OCI-LY1 (cell line): ENCODE data around the gene RORB.

Experiments
- H2AFZ ChIP-seq: fragments of 200-600 bp; sonication (generic), shearing (Covaris generic); 2 replicates; pipeline ENCODE4 v1.6.0; 2014; ENCODE audit warnings: antibody characterized with exemption, mild to moderate bottlenecking, low read length
- H3F3A ChIP-seq: fragments of 200-600 bp; sonication (generic), shearing (Covaris generic); 2 replicates; pipeline ENCODE4 v1.6.0; 2014; ENCODE audit warnings: mild to moderate bottlenecking, antibody characterized with exemption, low read length, moderate library complexity; ENCODE audit not compliant: insufficient read depth
- H3K27ac ChIP-seq: fragments of 200-600 bp; sonication (generic); 2 replicates; pipeline ENCODE4 v1.5.1; 2014; ENCODE audit warnings: low read length, mixed run types, mild to moderate bottlenecking, low read depth; ENCODE audit not compliant: poor library complexity, severe bottlenecking
- H3K27me3 ChIP-seq: fragments of 200-600 bp; sonication (generic); 2 replicates; pipeline ENCODE4 v1.6.0; 2014; ENCODE audit warnings: antibody characterized with exemption, mild to moderate bottlenecking, low read length, moderate library complexity; ENCODE audit not compliant: insufficient read depth
- H3K36me3 ChIP-seq: fragments of 200-600 bp; sonication (generic); 2 replicates; pipeline ENCODE4 v1.6.1; 2014; ENCODE audit warnings: mild to moderate bottlenecking, antibody characterized with exemption, low read length, moderate library complexity, mixed read lengths; ENCODE audit not compliant: insufficient read depth
- H3K4me1 ChIP-seq: fragments of 200-600 bp; sonication (generic); 2 replicates; pipeline ENCODE4 v1.5.1; 2014; ENCODE audit warnings: mild to moderate bottlenecking, low read length, moderate library complexity; ENCODE audit not compliant: insufficient read depth, severe bottlenecking
- H3K4me2 ChIP-seq: fragments of 200-600 bp; sonication (generic), shearing (Covaris generic); 2 replicates; pipeline ENCODE4 v1.6.1; 2014; ENCODE audit warnings: low read length
- H3K4me3 ChIP-seq: fragments of 200-600 bp; sonication (generic); 2 replicates; pipeline ENCODE4 v1.5.1; 2014; ENCODE audit warnings: low read length, low read depth, mild to moderate bottlenecking, mixed read lengths; ENCODE audit not compliant: poor library complexity, severe bottlenecking
- H3K79me2 ChIP-seq: fragments of 200-600 bp; shearing (Covaris generic); 2 replicates; pipeline ENCODE4 v1.6.1; 2016; ENCODE audit warnings: mixed run types, low read length, mixed read lengths; ENCODE audit not compliant: insufficient read depth
- H3K9ac ChIP-seq: fragments of 200-600 bp; sonication (generic), shearing (Covaris generic); 2 replicates; pipeline ENCODE4 v1.6.1; 2014; ENCODE audit warnings: mild to moderate bottlenecking, low read length, mixed read lengths
- H3K9me2 ChIP-seq: fragments of 200-600 bp; sonication (generic), shearing (Covaris generic); 2 replicates; pipeline ENCODE4 v1.6.1; 2014; ENCODE audit warnings: low read depth, mild to moderate bottlenecking, low read length, mixed read lengths
- H3K9me3 ChIP-seq: fragments of 200-600 bp; shearing (Covaris generic); 2 replicates; pipeline ENCODE4 v1.6.1; 2014; ENCODE audit warnings: low read length, mixed read lengths
- H4K20me1 ChIP-seq: fragments of 200-600 bp; sonication (generic), shearing (Covaris generic); 2 replicates; pipeline ENCODE4 v1.6.0; 2016; ENCODE audit warnings: mild to moderate bottlenecking, low read length; ENCODE audit not compliant: insufficient read depth
- EZH2 ChIP-seq: fragments of 200-600 bp; sonication (generic), shearing (Covaris generic); IDR thresholded peaks from 2 replicates; pipeline ENCODE4 v1.8.0; 2017; ENCODE audit warnings: borderline replicate concordance, mixed run types, mild to moderate bottlenecking, antibody characterized with exemption, low read length, moderate library complexity, mixed read lengths
- TF ChIP-seq, protein P1 (sequence below): fragments of 200-600 bp; sonication (generic), shearing (Covaris generic); IDR thresholded peaks from 2 replicates; pipeline ENCODE4 v1.5.1; 2017; ENCODE audit warnings: mild to moderate bottlenecking, antibody characterized with exemption, low read length, moderate library complexity, mixed read lengths

The RORB gene

GRCh38 chr9:74498621-74499095 is 1.5 kb downstream of the RORB start:
- TF ChIP-seq EZH2: no peak
- TF ChIP-seq, protein P1, sequence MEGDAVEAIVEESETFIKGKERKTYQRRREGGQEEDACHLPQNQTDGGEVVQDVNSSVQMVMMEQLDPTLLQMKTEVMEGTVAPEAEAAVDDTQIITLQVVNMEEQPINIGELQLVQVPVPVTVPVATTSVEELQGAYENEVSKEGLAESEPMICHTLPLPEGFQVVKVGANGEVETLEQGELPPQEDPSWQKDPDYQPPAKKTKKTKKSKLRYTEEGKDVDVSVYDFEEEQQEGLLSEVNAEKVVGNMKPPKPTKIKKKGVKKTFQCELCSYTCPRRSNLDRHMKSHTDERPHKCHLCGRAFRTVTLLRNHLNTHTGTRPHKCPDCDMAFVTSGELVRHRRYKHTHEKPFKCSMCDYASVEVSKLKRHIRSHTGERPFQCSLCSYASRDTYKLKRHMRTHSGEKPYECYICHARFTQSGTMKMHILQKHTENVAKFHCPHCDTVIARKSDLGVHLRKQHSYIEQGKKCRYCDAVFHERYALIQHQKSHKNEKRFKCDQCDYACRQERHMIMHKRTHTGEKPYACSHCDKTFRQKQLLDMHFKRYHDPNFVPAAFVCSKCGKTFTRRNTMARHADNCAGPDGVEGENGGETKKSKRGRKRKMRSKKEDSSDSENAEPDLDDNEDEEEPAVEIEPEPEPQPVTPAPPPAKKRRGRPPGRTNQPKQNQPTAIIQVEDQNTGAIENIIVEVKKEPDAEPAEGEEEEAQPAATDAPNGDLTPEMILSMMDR: no peak

GRCh38 chr9:74499111-74499601 is 2.0 kb downstream of the RORB start:
- no peak overlapping the region for H3K4me2 ChIP-seq
- H3F3A ChIP-seq: no peaks in the 10 kb centered on the region
- H3K4me3 ChIP-seq: no peak overlapping the region
- H3K27ac ChIP-seq: no peak overlapping the region
- no peak overlapping the region for H2AFZ ChIP-seq
- no peaks in the 10 kb centered on the region for H3K27me3 ChIP-seq
- no peaks in the 10 kb centered on the region for H3K79me2 ChIP-seq
- no peaks in the 10 kb centered on the region for H3K4me1 ChIP-seq
- H3K36me3 ChIP-seq: no peaks in the 10 kb centered on the region
- no peaks in the 10 kb centered on the region for H3K9me2 ChIP-seq
- H3K9me3 ChIP-seq: no peaks in the 10 kb centered on the region
- H4K20me1 ChIP-seq: no peaks in the 10 kb centered on the region
- no peak overlapping the region for H3K9ac ChIP-seq
- TF ChIP-seq, protein P1: no peak
- no peak for TF ChIP-seq EZH2

More at GRCh38 chr9:74498621-74499095, 1.5 kb downstream of the RORB start:
- H3K27ac ChIP-seq: no peak overlapping the region
- H3K27me3 ChIP-seq: no peaks in the 10 kb centered on the region
- H3F3A ChIP-seq: no peaks in the 10 kb centered on the region
- no peaks in the 10 kb centered on the region for H3K9me2 ChIP-seq
- H2AFZ ChIP-seq: no peak overlapping the region
- no peak overlapping the region for H3K9ac ChIP-seq
- H3K9me3 ChIP-seq: no peaks in the 10 kb centered on the region
- no peaks in the 10 kb centered on the region for H3K79me2 ChIP-seq
- H4K20me1 ChIP-seq: no peaks in the 10 kb centered on the region
- H3K36me3 ChIP-seq: no peaks in the 10 kb centered on the region
- no peak overlapping the region for H3K4me3 ChIP-seq
- H3K4me1 ChIP-seq: no peaks in the 10 kb centered on the region
- no peak overlapping the region for H3K4me2 ChIP-seq

GRCh38 chr9:74499770-74500583 is 2.8 kb downstream of the RORB start:
- H3K9ac ChIP-seq: no peak overlapping the region
- no peak overlapping the region for H3K4me2 ChIP-seq
- H3K4me1 ChIP-seq: no peaks in the 10 kb centered on the region
- H3K9me3 ChIP-seq: no peaks in the 10 kb centered on the region
- no peaks in the 10 kb centered on the region for H3K79me2 ChIP-seq
- H3K36me3 ChIP-seq: no peaks in the 10 kb centered on the region
- no peak overlapping the region for H3K4me3 ChIP-seq
- no peak overlapping the region for H3K27ac ChIP-seq
- no peak overlapping the region for H2AFZ ChIP-seq
- H3K9me2 ChIP-seq: no peaks in the 10 kb centered on the region
- H3K27me3 ChIP-seq: no peaks in the 10 kb centered on the region
- TF ChIP-seq EZH2: no peak
- TF ChIP-seq, protein P1: no peak
- H4K20me1 ChIP-seq: no peaks in the 10 kb centered on the region
- H3F3A ChIP-seq: no peaks in the 10 kb centered on the region
